GM12874 (cell line): Measurements from ENCODE around the gene BMP10.

Experiments used
- TF ChIP-seq, protein P1 (sequence below): IDR thresholded peaks from 2 replicates; pipeline ENCODE4 v1.5.1; 2011; ENCODE audit warnings: low read depth, mild to moderate bottlenecking, control low read depth, low read length, moderate library complexity; ENCODE audit not compliant: insufficient read depth

BMP10 gene

DNA sequence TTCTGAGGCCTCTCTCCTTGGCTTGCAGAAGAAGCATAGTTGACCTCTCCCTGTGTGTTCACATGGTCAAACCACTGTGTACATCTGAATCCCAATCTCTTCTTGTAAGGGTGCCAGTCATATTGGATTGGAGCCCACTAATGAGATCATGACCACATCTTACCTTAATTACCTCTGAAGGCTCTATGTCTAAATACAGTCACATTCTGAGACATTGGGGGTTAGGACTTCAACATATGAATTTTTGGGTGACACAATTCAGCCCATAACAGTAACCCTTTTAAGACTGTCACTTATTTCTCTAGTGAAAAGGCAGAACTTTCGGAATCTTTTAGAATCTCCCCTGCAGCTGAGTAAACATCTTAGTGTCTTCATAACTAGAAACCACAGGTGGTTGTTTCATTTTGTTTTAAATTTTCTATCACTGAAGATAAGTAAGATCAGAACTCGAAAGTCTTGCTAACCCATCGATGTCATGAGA, 33.3 kb downstream of the BMP10 start:
- TF ChIP-seq, protein P1, sequence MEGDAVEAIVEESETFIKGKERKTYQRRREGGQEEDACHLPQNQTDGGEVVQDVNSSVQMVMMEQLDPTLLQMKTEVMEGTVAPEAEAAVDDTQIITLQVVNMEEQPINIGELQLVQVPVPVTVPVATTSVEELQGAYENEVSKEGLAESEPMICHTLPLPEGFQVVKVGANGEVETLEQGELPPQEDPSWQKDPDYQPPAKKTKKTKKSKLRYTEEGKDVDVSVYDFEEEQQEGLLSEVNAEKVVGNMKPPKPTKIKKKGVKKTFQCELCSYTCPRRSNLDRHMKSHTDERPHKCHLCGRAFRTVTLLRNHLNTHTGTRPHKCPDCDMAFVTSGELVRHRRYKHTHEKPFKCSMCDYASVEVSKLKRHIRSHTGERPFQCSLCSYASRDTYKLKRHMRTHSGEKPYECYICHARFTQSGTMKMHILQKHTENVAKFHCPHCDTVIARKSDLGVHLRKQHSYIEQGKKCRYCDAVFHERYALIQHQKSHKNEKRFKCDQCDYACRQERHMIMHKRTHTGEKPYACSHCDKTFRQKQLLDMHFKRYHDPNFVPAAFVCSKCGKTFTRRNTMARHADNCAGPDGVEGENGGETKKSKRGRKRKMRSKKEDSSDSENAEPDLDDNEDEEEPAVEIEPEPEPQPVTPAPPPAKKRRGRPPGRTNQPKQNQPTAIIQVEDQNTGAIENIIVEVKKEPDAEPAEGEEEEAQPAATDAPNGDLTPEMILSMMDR = no peak

DNA sequence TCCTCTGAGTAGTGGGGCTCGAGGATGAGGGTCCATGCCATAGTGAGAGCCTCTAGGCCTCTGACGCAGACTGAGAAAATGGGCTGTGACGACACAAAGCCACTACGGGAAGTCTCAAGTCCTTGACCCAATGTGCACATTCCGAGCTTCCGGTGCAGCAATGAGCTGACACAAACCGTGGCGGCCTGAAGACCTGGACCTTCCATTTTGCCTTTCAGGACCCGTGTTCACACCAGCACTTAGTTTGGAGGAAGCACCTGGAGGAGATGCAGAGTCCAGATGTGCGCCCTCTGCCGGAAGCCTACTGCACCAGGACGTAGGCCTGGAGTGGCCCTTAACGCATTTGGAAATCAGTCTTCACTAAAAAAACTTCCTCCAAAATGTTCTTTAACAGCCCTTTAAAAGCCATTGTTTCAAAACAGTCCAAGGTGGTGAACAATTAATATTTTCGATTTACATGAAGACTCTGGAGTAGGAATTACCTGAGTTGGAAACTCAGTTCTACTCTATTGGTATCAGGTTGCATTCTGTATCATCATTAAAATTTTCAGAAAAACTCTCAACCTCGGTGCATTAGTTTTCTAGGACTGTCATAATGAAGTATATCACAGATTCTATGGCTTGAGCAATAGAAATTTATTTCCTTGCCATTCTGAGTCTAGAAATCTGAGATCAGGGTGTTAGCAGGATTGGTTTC, 33.9 kb downstream of the BMP10 start:
- TF ChIP-seq, protein P1 = peak; percentile 88

DNA sequence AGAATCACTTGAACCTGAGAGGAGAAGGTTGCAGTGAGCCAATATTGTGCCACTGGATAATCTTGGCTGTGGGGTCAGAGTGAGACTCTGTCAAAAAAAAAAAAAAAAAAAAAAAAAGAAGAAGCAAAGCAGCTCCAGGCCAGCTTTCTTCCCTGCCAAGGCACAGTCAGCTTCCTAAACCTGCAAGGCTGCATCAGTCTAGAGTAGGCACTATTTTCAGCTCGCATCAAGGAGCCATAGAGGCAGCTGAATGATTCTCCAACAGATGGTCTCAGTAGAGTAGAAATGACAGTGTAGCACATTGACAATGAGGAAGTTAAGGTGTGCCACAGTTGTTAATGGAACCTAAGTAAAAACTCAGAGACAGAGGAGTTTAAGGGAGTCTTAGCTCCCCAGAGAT, 35.6 kb downstream of the BMP10 start:
- TF ChIP-seq, protein P1 = no peak

DNA sequence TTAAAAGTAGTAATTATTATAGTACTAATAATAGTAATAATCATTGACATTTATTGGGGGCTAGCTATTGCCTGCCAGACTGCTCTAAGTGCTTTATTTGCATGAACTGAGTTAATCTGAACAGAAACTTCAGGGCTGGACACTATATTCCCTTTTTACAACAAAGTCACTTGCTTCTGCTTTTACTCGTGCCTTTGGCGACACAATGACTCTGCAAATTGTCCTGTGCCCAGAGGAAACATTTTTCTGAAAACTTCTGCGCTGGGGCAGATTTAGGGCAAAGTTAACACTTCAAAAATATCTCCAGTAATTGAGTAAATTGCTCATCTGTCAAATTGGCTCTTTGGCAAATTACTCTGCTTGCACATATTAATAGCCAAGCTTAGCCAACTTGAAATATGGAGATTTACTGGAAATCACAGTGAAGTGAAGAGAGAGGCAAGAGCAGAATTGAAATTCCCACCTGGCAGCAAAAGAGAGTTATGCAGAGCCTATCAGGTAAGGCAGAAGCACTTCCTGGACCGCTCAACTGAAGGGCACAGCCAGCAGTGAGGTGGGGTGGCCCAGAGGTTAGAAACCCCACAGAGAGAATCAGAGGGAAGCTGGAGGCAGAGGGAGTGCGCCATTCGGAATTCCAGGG, 36.3 kb downstream of the BMP10 start:
- TF ChIP-seq, protein P1 = no peak

DNA sequence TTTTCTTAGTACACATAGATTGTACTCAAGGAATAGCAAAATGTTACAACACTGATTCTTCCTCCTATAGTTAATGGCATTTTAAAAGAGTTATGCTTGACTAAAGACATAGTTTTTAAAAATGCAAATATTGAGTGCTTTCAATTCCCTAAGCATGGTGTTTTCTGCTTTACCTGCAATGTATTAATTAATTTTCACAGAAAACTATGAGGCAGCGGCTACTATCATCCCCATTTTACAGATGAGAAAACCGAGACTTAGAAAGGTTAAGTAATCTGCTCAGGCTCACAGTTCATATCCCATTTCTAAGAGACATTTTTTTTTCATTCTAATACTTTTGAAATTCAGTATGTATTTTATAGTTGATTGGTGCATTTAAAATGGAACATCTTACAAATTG, 38.0 kb downstream of the BMP10 start:
- TF ChIP-seq, protein P1 = no peak

DNA sequence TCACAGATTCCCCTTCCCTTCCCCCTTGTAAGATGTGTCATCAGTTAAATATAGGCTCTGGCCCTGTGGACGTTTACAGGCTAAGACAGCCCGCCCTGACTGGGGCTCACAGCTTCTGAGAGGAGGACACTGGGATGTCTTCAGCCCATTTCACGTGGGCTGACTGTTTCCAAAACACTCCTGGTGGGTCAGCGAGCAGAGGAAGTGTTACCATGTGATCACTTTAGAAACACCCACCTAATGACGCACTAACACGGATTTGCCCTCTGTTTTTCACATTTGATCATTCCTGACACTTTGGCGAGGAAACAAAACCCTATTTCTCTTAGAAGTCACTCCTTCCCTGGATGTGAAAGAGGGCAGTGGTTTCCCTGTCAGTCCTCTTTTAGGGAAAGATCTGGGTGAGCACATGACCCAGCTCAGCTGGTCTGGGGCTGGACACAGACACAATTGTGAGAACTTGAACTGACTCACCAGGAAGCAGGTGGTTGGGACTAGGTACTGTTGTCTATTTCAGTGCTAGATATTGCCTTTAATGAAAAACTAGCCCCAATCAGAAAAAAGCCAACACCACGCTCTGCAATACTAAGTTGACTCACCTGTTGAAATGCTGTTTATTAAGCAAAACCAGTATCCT, 38.8 kb downstream of the BMP10 start:
- TF ChIP-seq, protein P1 = no peak

DNA sequence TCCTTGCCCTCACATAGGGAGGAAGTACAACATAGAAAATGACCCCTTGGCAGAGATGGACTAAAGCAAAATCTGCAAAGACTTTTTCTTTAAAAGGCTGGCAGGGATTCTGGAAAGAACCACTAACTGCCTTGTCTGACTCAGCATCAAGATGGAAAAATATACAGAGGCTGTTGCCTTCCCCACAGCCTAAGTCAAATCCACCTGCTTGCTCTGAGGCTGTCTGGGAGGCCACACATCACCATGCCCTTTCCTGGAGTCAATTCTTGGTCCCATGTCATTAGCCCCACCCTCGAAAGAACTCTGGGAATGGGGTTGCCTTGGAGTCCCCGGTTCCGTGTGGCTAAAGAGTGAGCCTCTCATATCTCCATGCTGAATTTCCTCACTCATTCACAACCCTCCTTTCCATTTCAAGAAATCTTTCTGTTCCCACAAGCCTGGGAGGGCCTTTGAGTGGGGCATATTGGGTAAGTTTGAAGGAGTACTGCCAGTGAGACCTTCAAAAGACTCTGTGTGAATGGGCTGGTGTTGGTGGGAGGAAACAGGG, 39.4 kb downstream of the BMP10 start:
- TF ChIP-seq, protein P1 = no peak
